Measurements from ENCODE around the gene SARS1.

DNA sequence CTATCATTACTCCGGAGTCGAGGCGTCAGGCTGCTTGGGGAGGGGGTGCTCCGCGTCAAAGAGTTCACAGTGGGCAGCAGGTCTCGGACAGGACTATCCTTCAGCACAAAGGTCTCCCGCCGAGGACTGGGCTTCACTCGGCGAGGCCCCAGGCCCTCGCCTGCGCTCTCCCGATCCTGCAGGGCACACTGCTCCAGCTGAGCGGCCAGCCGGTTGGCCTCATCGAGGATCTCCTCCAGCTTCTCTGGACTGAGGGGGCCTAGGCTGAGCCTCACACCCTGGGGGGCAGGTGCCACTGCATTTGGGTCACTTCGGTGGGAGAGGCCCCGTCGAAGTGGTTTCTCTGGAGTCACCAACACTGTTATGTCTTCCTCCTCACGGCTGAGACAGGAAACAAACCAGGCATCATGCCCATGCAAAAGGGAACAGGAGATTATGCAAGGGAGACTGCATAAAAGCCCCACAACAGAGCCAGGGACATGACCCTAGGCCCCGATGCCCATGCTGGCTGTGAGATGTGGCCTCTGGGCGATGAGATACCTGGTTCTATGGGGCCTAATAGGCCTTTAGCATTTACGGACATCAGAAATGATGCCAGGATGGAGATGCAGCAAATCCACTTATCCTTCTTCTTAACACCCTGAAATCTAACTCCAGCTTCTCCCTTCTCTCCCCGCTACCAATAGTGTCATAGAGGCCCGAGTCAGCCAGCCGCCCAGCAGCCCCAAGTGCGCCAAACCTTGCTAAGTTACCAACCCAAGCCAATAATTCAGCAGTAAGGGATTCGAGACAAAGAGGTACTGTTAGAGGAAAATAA lies 68.2 kb downstream of the SARS1 start:
- TF ChIP-seq EZH2 (IDR thresholded peaks at IDR 0.05; ENCODE audit: insufficient read depth, poor library complexity, severe bottlenecking): no peak
- no peak for TF ChIP-seq EZH2phosphoT487 (IDR thresholded peaks at IDR 0.05; ENCODE audit: insufficient read depth, low read depth)
